Retinal pigment epithelial cell (primary cell): ENCODE measurements around the gene ARSI.

Source experiments
- DNase-seq: peaks from one replicate; pipeline ENCODE4 v3.0.0-alpha.2; 2010; ENCODE audit warnings: low read depth
- H3K4me3 ChIP-seq: 2 replicates; pipeline ENCODE4 v1.5.1; 2011; ENCODE audit warnings: mild to moderate bottlenecking, low read length, control low read depth, moderate library complexity
- CTCF ChIP-seq: conservative IDR thresholded peaks from 2 replicates; pipeline ENCODE4 v1.5.1; 2011; ENCODE audit warnings: low read depth, low read length, control low read depth, inconsistent platforms

ARSI gene

GRCh38 chr5:150327139-150327538 is 24.4 kb upstream of the ARSI start:
- no peak for TF ChIP-seq CTCF
- H3K4me3 ChIP-seq = no peak overlapping the region
- DNase-seq = no peak

GRCh38 chr5:150326707-150327106 is 24.0 kb upstream of the ARSI start:
- no peak for TF ChIP-seq CTCF
- DNase-seq = no peak
- H3K4me3 ChIP-seq = no peak overlapping the region

GRCh38 chr5:150325426-150325825 is 22.7 kb upstream of the ARSI start:
- no peak for DNase-seq
- H3K4me3 ChIP-seq = no peak overlapping the region
- no peak for TF ChIP-seq CTCF

DNA sequence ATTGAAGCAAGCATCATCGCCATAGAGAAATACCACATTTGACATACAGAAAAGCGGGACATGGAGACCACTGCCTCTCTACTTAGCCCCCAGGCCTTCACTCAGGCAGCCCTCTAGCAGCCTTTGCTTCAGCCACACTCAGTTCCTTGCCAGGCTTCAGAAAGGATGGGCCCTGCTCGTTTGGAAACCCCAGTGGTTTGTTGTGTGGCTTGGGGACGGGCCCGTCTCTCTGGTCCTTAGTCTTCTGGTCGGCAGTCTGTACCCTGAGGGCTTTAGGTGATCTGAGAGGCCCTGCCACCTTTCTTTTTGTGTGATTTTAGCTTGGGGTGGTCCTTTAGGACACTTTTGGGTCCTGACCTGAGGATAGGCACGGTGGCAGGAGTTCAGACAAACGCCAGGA is 21.1 kb upstream of the ARSI start:
- DNase-seq = no peak
- H3K4me3 ChIP-seq = no peak overlapping the region
- TF ChIP-seq CTCF = no peak

GRCh38 chr5:150323092-150323491 is 20.4 kb upstream of the ARSI start:
- DNase-seq = no peak
- TF ChIP-seq CTCF = no peak
- no peak overlapping the region for H3K4me3 ChIP-seq

- no peak for DNase-seq
- TF ChIP-seq CTCF = no peak
- H3K4me3 ChIP-seq = no peak overlapping the region
Observed at GRCh38 chr5:150322202-150322601, 19.5 kb upstream of the ARSI start.

DNA sequence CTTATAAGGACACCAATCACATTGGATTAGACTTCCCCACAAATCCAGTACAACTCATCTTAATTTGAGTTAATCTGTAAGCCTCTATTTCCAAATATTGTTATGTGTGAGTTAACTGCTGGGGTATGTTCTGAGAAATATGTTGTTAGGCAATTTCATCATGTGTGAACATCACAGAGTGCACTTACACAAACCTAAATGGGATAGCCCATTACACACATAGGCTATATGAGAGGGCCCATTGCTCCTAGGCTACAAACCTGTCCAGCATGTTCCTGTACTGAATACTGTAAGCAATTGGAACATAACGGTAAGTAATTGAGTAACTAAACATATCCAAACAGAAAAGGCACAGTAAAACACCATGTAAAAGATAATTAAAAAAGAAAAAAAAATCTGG is 19.1 kb upstream of the ARSI start:
- H3K4me3 ChIP-seq = no peak overlapping the region
- no peak for TF ChIP-seq CTCF
- no peak for DNase-seq
